ENCODE measurements around the gene LRFN2. TPM values are rescaled to one million over a fixed set of nuclear protein-coding genes. Genes with fewer than 3 reads are reported as not detected.

LRFN2 gene
- total and polyA plus RNA-seq, 2 donors from 2014 or later: not detected

DNA sequence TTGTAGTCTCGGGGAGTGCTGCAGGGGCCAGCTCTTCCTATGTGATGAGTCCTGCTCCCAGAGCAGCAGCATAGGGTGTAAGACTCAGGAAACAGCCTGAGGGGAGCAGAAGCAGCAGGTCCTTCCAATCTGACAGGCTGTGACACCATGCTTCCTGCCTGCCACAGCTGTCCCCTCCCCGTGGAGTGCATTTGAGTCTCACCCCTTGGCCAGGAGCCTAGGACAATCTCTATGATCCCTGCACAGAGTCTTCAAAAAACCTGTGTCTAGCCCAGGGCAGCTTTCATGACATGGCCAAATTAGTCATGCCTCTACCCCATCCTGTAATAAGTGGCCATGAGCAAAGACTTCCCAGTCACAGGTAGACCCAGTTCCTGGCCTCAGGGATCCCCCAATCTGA is 23.1 kb upstream of the LRFN2 start:
- Histone ChIP-seq H3K9me3 (ENCODE audit: control insufficient read depth in 2 of 3, insufficient read depth in 1 of 3, low read length in 3 of 3) (no peaks in the 10 kb centered on the region), H3K36me3 (ENCODE audit: control insufficient read depth in 2 of 3, insufficient read depth in 3 of 3, low read length in 3 of 3) (no peaks in the 10 kb centered on the region), H3K9ac (ENCODE audit: low read length in 3 of 3) (no peak overlapping the region), H3K27ac (ENCODE audit: low read depth in 2 of 2, low read length in 2 of 2) (no peak overlapping the region), H3K27me3 (ENCODE audit: control insufficient read depth, insufficient read depth, low read length) (no peaks in the 10 kb centered on the region), H3K4me3 (ENCODE audit: low read length in 3 of 3) (no peak overlapping the region), H3K4me1 (ENCODE audit: control insufficient read depth in 2 of 3, insufficient read depth in 2 of 3, low read depth in 1 of 3, low read length in 3 of 3) (no peaks in the 10 kb centered on the region)
- FAIRE-seq (no peak), DNase-seq (no peak)
- intact Hi-C loops (cut with DNase I): no loop called here
- no peak for TF ChIP-seq CTCF (IDR thresholded peaks at IDR 0.05; ENCODE audit: borderline replicate concordance, extremely low read depth, insufficient read depth)

DNA sequence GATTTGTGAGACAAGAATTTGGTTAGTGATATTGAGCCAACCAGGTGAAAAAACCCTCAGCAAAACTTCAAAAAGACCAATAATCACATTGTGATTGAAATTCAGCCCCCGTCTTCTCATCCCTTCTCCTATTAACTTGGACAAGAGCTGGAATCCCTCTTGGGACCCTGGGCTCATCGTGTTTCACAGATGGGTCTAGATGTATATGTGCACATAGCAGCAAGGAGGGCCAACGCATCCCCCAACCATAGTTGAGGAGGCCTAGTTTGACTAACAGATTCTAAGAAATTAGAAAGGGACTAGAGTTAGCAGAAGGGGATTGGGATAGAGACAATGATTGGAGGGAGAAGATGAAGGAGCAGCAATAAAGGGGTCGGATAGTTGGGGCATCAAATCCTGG is 19.8 kb upstream of the LRFN2 start:
- H3K4me3 ChIP-seq (ENCODE audit: low read length in 3 of 3): no peak overlapping the region
- DNase-seq (no peak), FAIRE-seq (no peak)
- no peak for TF ChIP-seq CTCF (IDR thresholded peaks at IDR 0.05; ENCODE audit: borderline replicate concordance, extremely low read depth, insufficient read depth)
- no peaks in the 10 kb centered on the region for H3K9me3 ChIP-seq (ENCODE audit: control insufficient read depth in 2 of 3, insufficient read depth in 1 of 3, low read length in 3 of 3)
- no peaks in the 10 kb centered on the region for H3K36me3 ChIP-seq (ENCODE audit: control insufficient read depth in 2 of 3, insufficient read depth in 3 of 3, low read length in 3 of 3)
- no peak overlapping the region for H3K9ac ChIP-seq (ENCODE audit: low read length in 3 of 3)
- H3K4me1 ChIP-seq (ENCODE audit: control insufficient read depth in 2 of 3, insufficient read depth in 2 of 3, low read depth in 1 of 3, low read length in 3 of 3): no peaks in the 10 kb centered on the region
- H3K27ac ChIP-seq (ENCODE audit: low read depth in 2 of 2, low read length in 2 of 2): no peak overlapping the region
- H3K27me3 ChIP-seq (ENCODE audit: control insufficient read depth, insufficient read depth, low read length): no peaks in the 10 kb centered on the region
- intact Hi-C loops (cut with DNase I): no loop called here

DNA sequence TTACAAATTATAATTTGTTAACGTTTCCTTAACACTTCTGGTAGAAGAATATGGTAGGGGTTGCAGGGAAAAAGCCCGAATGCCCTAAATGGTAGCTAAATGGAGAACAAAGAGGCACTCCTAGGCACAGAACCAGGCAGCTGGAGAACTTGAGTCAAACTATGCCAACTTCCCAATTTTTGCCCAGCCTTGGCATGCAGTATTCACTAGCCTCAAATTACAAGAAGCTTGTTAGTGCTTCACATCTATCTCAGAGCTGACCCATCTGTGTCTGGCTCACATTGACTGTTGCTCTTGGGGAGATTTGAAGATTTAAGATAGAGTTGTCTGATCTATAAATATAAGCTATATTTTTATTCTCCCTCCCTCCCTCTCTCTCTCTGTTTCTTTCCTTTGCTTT is 19.4 kb upstream of the LRFN2 start:
- no peaks in the 10 kb centered on the region for H3K4me1 ChIP-seq (ENCODE audit: control insufficient read depth in 2 of 3, insufficient read depth in 2 of 3, low read depth in 1 of 3, low read length in 3 of 3)
- H3K36me3 ChIP-seq (ENCODE audit: control insufficient read depth in 2 of 3, insufficient read depth in 3 of 3, low read length in 3 of 3): no peaks in the 10 kb centered on the region
- no peak overlapping the region for H3K27ac ChIP-seq (ENCODE audit: low read depth in 2 of 2, low read length in 2 of 2)
- intact Hi-C loops (cut with DNase I): no loop called here
- H3K27me3 ChIP-seq (ENCODE audit: control insufficient read depth, insufficient read depth, low read length): no peaks in the 10 kb centered on the region
- no peaks in the 10 kb centered on the region for H3K9me3 ChIP-seq (ENCODE audit: control insufficient read depth in 2 of 3, insufficient read depth in 1 of 3, low read length in 3 of 3)
- DNase-seq (no peak), FAIRE-seq (no peak)
- H3K4me3 ChIP-seq (ENCODE audit: low read length in 3 of 3): no peak overlapping the region
- no peak overlapping the region for H3K9ac ChIP-seq (ENCODE audit: low read length in 3 of 3)
- no peak for TF ChIP-seq CTCF (IDR thresholded peaks at IDR 0.05; ENCODE audit: borderline replicate concordance, extremely low read depth, insufficient read depth)

DNA sequence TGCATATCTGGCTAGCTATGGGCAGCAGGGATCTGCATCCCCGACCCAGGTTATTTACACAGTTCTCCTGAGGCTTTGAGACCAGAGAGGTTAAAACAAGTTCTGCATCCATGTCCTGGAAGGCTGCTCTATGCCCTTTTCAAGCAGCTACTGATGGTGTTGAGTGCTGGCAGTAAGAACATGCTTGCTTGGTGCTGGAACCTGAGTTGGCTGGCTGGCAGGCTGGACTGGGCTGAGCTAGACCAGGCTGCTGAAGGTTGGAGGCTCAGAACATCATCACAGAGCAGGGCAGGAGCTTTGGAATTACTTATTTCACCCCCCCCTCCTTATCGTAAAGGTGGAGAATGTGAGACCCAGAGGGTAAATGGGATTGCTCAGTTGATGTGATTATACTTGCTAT is 16.9 kb upstream of the LRFN2 start:
- FAIRE-seq (no peak), DNase-seq (no peak)

More for the DNA sequence above, 16.9 kb upstream of the LRFN2 start:
- Histone ChIP-seq H3K36me3 (ENCODE audit: control insufficient read depth in 2 of 3, insufficient read depth in 3 of 3, low read length in 3 of 3) (no peaks in the 10 kb centered on the region), H3K27me3 (ENCODE audit: control insufficient read depth, insufficient read depth, low read length) (no peaks in the 10 kb centered on the region), H3K27ac (ENCODE audit: low read depth in 2 of 2, low read length in 2 of 2) (no peak overlapping the region), H3K9me3 (ENCODE audit: control insufficient read depth in 2 of 3, insufficient read depth in 1 of 3, low read length in 3 of 3) (no peaks in the 10 kb centered on the region), H3K9ac (ENCODE audit: low read length in 3 of 3) (no peak overlapping the region), H3K4me3 (ENCODE audit: low read length in 3 of 3) (no peak overlapping the region), H3K4me1 (ENCODE audit: control insufficient read depth in 2 of 3, insufficient read depth in 2 of 3, low read depth in 1 of 3, low read length in 3 of 3) (no peaks in the 10 kb centered on the region)
- TF ChIP-seq CTCF (IDR thresholded peaks at IDR 0.05; ENCODE audit: borderline replicate concordance, extremely low read depth, insufficient read depth): no peak
- intact Hi-C loops (cut with DNase I): no loop called here

All from kidney (tissue), 14 donors.